ENCODE results near the gene SLC35B4.

GRCh38 chr7:134364619-134365037, 47.9 kb upstream of the SLC35B4 start:
- TF ChIP-seq EP300 (IDR thresholded peaks at IDR 0.05; ENCODE audit: borderline replicate concordance) (no peak), MAX (IDR thresholded peaks at IDR 0.05) (no peak), NFIC (IDR thresholded peaks at IDR 0.05) (no peak), TAF1 (IDR thresholded peaks at IDR 0.05; ENCODE audit: low read depth) (no peak), RAD21 (IDR thresholded peaks at IDR 0.05; ENCODE audit: low read depth) (no peak), YY1 (IDR thresholded peaks at IDR 0.05; ENCODE audit: low read depth) (no peak), FOXM1 (IDR thresholded peaks at IDR 0.05; ENCODE audit: borderline replicate concordance, low read depth) (no peak)
